Measurements from ENCODE around the gene AP2B1. TPM values are rescaled to one million over a fixed set of nuclear protein-coding genes. Genes with fewer than 3 reads are reported as not detected.

Gene AP2B1
- total and polyA plus RNA-seq, 9 of the 15 experiments (the other 6 are each of a cell fraction or from before 2014, with no cell fraction given), result 60.1 to 287 (median 105) TPM

DNA sequence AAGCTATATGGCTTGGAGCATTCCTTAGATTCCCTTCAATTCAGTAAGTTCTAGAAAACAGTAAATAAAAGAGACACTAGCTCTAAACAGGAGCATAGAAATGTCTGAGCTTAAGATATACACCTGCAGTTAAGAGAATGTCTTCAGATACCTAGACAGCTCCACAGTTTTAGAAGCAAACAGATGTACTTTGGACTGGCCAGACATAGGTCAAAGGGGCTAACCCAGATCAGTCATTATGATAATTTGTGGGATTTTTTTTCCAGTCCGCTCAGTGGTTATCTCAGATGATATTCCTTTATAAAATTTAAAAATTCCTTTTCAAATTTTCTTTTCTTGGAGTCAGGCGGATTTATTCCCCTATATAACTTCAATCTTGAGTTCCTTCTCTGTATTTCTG lies 78.5 kb downstream of the AP2B1 start:
- no peaks in the 10 kb centered on the region for H4K20me1 ChIP-seq (replicated peaks; ENCODE audit: control insufficient read depth, insufficient read depth, low read length)
- CTCF ChIA-PET (ENCODE audit: low intra/inter-chr PET ratio), result no interaction called here
- no peaks in the 10 kb centered on the region for H3K27me3 ChIP-seq (ENCODE audit: control insufficient read depth in 2 of 2, insufficient read depth in 2 of 2, low read length in 2 of 2)
- H2AFZ ChIP-seq (ENCODE audit: low read depth, low read length), result no peak overlapping the region
- in situ Hi-C loops (cut with MboI) (no loop called here), intact Hi-C loops (cut with micrococcal nuclease) (no loop called here)
- H3K9ac ChIP-seq (ENCODE audit: insufficient read depth in 1 of 2, low read depth in 2 of 2, low read length in 2 of 2), result no peak overlapping the region
- no peak overlapping the region for H3K4me2 ChIP-seq (ENCODE audit: insufficient read depth, low read length)
- DNase-seq (ENCODE audit: extremely low read depth in 1 of 4, low spot score in 3 of 4), result no peak
- H3K27ac ChIP-seq (ENCODE audit: extremely low read depth, low read depth, low read length), result no peak overlapping the region
- POLR2A ChIA-PET, result interaction anchor here (0.6 to 2.6 kb wide), 8 partner anchors 9 to 87 kb away, joined by 3 to 12 read pairs (median 4); partner anchors contain the start of gene PEX12
- no peaks in the 10 kb centered on the region for H3K79me2 ChIP-seq (ENCODE audit: control insufficient read depth, insufficient read depth, low read length)
- ATAC-seq, result no peak
- WGBS (ENCODE audit: insufficient coverage, low coverage, missing lambda C conversion rate), result 93% methylated on average over 2 of the region's 2 CpGs
- TF ChIP-seq NCOR1 (IDR thresholded peaks at IDR 0.05) (no peak), ZNF165 (CRISPR knock-in tag; IDR thresholded peaks at IDR 0.05; ENCODE audit: borderline replicate concordance) (no peak), NUFIP1 (IDR thresholded peaks at IDR 0.05; ENCODE audit: partially characterized antibody) (no peak), ZNF561 (CRISPR knock-in tag; conservative IDR thresholded peaks at IDR 0.05) (no peak), KHSRP (IDR thresholded peaks at IDR 0.05) (no peak), SMAD1 (IDR thresholded peaks at IDR 0.05; ENCODE audit: low read depth, low read length, partially characterized antibody) (no peak), NFIX (CRISPR knock-in tag; IDR thresholded peaks at IDR 0.05; ENCODE audit: low read depth) (no peak), RBM22 (IDR thresholded peaks at IDR 0.05; ENCODE audit: low read depth, low read length, poor library complexity, severe bottlenecking) (peak; percentile 24), POLR2AphosphoS2 (IDR thresholded peaks at IDR 0.05; ENCODE audit: low read length) (0 out of 2 replicates have a peak, but pooled peaks have one; percentile 46), ZNF3 (CRISPR knock-in tag; IDR thresholded peaks at IDR 0.05) (no peak), MCM5 (IDR thresholded peaks at IDR 0.05; ENCODE audit: low read depth) (no peak)
- TF ChIP-seq, protein P1, sequence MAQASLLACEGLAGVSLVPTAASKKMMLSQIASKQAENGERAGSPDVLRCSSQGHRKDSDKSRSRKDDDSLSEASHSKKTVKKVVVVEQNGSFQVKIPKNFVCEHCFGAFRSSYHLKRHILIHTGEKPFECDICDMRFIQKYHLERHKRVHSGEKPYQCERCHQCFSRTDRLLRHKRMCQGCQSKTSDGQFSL (CRISPR knock-in tag; IDR thresholded peaks at IDR 0.05), result no peak
- TF ChIP-seq, protein P1 (tag; IDR thresholded peaks at IDR 0.05), result no peak
- no TSS peak for BruUV-seq (replicated peaks)
- no peaks in the 10 kb centered on the region for H3K4me1 ChIP-seq (replicated peaks in 1 of 2; ENCODE audit: control insufficient read depth in 2 of 2, insufficient read depth in 2 of 2, low read length in 2 of 2)
- no peak for FAIRE-seq
- no peaks in the 10 kb centered on the region for H3K9me3 ChIP-seq (replicated peaks; ENCODE audit: control insufficient read depth, insufficient read depth, low read depth, low read length)
- H3K36me3 ChIP-seq (ENCODE audit: control insufficient read depth, insufficient read depth, low read length), result peaks cover 92% of the 10 kb centered on the region
- H3K9me1 ChIP-seq (ENCODE audit: control insufficient read depth, insufficient read depth, low read length), result no peaks in the 10 kb centered on the region
- no peak overlapping the region for H3K4me3 ChIP-seq

Measured in K562 (cell line).